Epithelial cell of prostate (primary cell): ENCODE results near the gene FGF23.

ENCODE experiments used
- DNase-seq: peaks from one replicate; pipeline ENCODE4 v3.0.0-alpha.2; 2011; ENCODE audit warnings: low read depth, low spot score
- H3K27ac ChIP-seq: fragments of 450-650 bp; 2 replicates; pipeline ENCODE4 v1.5.1; 2017; ENCODE audit warnings: mild to moderate bottlenecking

Gene FGF23

GRCh38 chr12:4320853-4321701, 58.4 kb downstream of the FGF23 start, which contains the start of gene TIGAR:
Gene TIGAR, plus strand, starts transcription at chr12:4321213. Its CDS starts 59 bp downstream, at chr12:4321272.
- peak within 1 kb of the TSS; percentile 83 for H3K27ac ChIP-seq
- DNase-seq, result peak; percentile 78

- DNase-seq, result no peak
- H3K27ac ChIP-seq, result peak overlapping the region; percentile 83
Measured at GRCh38 chr12:4320497-4320852, 59.0 kb downstream of the FGF23 start.
